Activated CD4-positive, alpha-beta T cell treated with anti-CD3 and anti-CD28 coated beads, Interleukin-10, Interleukin-2, amounts not matched to agents 100 ng/mL and 50 ng/mL, durations not matched to agents 16 hours and 8 hours (primary cell): ENCODE results near the gene RGL3.
"Not testable (repeated sequence)": the region's sequence is repeated elsewhere in the genome, so short reads cannot be mapped to it uniquely, and the experiment has no call there.

Experiments used
- DNase-seq: peaks from one replicate; pipeline ENCODE4 v3.0.0-alpha.2; 2020

The RGL3 gene

DNA sequence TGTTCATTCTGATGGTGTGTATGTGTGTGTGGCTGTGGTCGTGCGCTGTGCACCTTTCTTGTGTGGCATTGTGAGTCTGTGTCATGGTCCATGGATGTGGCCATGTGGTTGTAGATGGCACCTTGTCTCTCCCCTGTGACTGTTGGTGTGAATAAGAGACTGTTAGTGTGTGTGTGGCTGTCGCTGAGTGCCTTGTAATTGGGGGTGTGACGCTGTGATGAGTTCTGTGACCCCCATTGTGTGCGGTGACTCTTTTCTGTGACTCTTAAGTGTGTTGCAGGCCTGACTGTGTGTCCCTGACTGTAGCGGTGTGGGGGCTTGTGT lies 63.1 kb downstream of the RGL3 start:
- DNase-seq, result no peak

DNA sequence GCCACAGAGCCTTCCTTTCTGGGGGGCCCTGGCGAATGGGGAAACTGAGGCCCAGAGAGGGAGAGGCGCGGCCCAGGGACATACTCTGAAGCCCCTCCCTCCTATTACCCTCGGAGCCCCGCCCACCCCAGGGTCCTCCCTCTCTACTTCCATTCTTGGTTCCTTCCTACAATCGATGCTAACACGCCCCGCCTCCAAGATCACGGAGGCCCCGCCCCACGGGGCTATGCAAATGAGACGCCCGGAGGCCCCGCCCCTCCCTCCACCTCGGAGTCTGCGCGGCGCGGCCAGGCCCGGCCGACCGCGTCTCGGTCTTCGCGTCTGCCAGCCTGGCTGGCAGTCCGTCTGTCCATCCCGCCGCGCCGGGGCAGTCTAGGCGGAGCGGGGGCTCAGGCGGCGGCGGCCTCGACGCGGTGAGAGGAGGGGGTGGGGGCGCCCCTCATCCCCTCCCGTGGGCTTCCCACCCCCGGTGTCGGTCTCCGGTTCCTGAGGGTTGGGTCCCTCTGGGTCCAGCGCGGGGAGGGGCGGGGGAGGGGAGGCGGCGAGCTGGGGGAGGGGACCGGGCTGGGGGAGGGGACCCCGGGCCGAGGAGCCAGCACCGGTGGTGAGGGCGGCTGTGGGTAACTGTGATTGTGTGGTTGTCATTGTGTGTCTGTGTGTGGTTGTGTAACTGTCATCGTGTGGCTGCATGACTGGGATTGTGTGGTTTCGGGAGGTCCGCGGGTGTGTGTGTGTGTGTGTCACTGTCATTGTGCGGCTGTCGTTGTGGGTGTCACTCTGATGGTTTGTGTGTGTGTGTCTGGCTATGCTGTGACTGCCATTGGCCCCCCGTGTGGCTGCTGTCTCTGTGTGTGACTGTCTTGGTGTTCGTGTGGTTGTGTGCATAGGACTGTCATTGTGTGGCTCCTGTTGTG lies 63.7 kb downstream of the RGL3 start, which contains the start of gene PLPPR2:
Gene PLPPR2 (plus strand): TSS at position 273 of the 914 bp plus-strand sequence. CDS start 2,242 bp downstream, outside the sequence.
- peak; percentile 83 for DNase-seq

DNA sequence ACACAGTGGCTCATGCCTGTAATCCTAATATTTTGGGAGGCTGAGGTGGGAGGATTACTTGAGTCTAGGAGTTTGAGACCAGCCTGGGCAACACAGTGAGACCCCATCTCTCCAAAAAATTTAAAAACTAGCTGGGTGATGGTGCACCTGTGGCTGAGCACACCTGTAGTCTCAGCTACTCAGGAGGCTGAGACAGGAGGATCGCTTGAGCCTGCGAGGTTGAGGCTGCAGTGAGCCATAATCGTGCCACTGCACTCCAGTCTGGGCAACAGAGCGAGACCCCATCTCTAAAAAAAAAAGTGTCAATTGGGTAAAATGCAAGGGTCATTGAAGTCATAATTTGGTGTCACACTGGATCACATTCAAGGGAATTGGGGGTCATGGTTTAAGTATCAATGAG lies 65.0 kb downstream of the RGL3 start:
- not testable (repeated sequence) for DNase-seq

DNA sequence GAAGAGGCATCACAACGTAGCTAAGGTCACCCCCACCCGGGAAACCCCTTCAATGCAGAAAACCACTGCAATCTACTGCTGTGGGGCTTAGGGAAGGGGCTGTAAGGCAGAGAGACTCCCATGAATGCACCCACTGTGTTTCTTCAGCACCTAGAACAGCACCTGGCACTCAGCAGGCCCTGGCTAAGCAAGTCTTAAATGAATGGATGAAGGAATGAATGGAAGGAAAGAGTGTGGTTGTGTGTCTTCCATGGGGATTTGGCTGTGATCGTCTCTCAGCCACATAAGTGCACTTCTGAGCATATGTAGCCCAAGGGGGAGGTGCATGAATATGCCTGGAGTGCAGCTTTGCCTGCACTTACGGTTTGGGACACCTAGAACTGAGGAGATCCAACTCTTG lies 69.9 kb downstream of the RGL3 start:
- DNase-seq, result no peak

DNA sequence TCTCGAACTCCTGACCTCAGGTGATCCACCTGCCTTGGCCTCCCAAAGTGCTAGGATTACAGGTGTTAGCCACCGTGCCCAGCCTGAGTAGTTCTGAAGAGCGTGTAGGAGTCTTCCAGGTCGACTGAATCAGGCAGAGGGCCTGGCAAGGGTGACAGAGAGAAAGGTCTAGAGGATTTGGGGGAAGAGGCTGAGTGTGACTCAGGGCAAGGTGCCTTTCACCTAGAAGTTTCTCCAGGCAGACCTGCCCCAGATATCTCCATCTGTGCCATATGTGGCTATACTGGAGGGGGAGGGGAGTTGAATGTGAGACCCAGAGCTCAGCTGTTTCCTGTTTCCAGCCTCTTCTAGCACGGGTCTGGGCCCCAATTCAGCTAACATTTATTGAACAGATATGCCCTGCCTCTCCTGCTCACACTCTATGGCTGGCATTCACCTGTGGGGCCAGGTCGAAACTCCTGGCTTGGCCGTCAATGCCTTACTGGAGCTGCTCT lies 71.5 kb downstream of the RGL3 start:
- no peak for DNase-seq

DNA sequence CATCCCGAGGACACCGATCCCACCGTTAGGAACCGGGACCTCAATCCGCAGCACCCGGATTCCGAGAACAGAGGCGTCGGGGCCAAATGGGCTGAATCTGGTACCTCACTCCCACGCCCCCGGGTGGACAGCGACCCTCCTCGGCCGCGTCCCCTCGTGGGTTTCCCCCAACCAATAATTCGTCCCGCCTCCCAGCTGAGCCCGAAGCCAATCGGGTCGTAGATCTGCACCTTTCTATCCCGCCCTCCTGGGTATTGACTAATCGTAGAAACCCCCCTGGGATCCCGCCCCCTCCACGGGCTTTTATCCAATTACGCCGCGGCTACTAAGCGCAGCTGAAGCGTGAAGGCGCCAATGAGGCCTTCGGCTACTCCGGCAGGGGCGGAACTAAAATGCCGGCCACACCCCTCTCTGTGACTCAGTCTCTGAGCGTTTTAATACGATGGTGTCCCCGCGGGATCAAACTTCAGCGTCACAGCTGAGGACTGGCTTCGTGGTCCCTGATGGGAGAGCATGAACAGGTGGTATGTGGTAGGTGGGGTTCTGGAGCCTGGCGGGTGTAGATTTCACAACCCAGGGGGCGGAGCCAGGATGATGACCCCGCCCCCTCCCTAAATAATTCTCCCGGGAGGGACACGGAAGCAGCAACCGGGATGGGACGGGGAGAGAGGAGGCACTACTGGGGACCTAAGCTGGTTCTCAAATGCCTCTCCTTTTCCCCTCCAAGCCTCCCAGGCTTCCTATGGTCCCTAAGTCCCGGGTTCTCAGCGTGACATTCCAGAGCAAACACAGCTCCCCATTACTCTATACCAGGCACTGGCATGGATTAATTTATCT lies 72.8 kb downstream of the RGL3 start, which contains the start of the genes CCDC159 and TMEM205:
Gene CCDC159 (plus strand): TSS at position 416 of the 837 bp plus-strand sequence. CDS start 88 bp downstream, at position 504.
Gene TMEM205 (minus strand): TSS at position 165 of the 837 bp plus-strand sequence. CDS start 649 bp downstream, outside the sequence.
- peak; percentile 99 for DNase-seq

DNA sequence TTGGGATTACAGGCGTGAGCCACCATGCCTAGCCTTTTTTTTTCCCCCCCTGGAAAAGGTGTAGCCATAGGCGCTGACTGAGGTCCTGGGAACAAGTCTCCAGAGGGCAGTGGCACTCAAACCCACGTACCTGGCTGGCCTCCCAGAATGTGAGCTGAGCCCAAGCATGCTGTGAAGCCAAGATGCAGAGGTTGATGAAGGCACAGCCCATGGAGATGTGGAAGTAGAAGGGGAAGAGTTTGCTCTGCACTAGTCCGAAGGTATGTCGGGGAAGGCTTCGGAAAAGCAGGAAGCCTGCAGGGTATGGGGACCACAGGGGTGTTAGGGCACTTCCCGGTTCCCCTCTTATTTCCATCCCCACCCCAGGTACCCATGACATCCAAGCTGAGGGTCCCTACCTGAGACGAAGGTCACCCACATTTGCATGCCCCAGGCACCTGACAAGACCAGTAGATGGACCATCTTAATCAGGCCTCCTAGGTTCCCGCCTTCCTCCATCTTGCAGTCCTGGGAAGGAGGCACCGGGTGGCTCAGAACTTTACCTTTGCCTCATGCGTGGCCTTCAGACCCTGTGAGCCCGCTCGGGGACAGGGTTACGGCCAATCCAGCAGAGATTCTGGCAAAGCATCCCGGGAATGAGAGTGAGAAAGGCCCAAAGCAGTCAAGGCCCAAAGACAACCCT lies 73.9 kb downstream of the RGL3 start:
- no peak for DNase-seq
